Measurements from ENCODE around the gene B3GNT2. TPM values are rescaled to one million over a fixed set of nuclear protein-coding genes. Genes with fewer than 3 reads are reported as not detected.

B3GNT2 gene
- total and polyA plus RNA-seq, 2 donors = 12.8 to 27.3 TPM

GRCh38 chr2:62175728-62176127 is 20.2 kb upstream of the B3GNT2 start:
- Histone ChIP-seq H3K4me3 (ENCODE audit: low read depth, low read length) (no peak overlapping the region), H3K27ac (ENCODE audit: low read depth) (no peak overlapping the region), H3K36me3 (ENCODE audit: insufficient read depth) (no peaks in the 10 kb centered on the region), H3K4me1 (ENCODE audit: insufficient read depth) (no peaks in the 10 kb centered on the region)
- DNase-seq (ENCODE audit: extremely low spot score) = no peak
- 69% methylated on average over 4 of the region's 4 CpGs for WGBS

GRCh38 chr2:62176801-62177200 is 19.1 kb upstream of the B3GNT2 start:
- DNase-seq (ENCODE audit: extremely low spot score) = no peak
- H3K27ac ChIP-seq (ENCODE audit: low read depth) = no peak overlapping the region

GRCh38 chr2:62177392-62178049 is 18.4 kb upstream of the B3GNT2 start:
- no peak overlapping the region for H3K4me3 ChIP-seq (ENCODE audit: low read depth, low read length)
- no peaks in the 10 kb centered on the region for H3K4me1 ChIP-seq (ENCODE audit: insufficient read depth)
- 87% methylated on average over 4 of the region's 4 CpGs for WGBS
- no peak for DNase-seq (ENCODE audit: extremely low spot score)
- H3K27ac ChIP-seq (ENCODE audit: low read depth) = no peak overlapping the region
- H3K36me3 ChIP-seq (ENCODE audit: insufficient read depth) = no peaks in the 10 kb centered on the region

More at GRCh38 chr2:62176801-62177200, 19.1 kb upstream of the B3GNT2 start:
- Histone ChIP-seq H3K4me3 (ENCODE audit: low read depth, low read length) (no peak overlapping the region), H3K4me1 (ENCODE audit: insufficient read depth) (no peaks in the 10 kb centered on the region), H3K36me3 (ENCODE audit: insufficient read depth) (no peaks in the 10 kb centered on the region)

- 70% methylated on average over 5 of the region's 5 CpGs for WGBS
- H3K4me3 ChIP-seq (ENCODE audit: low read depth, low read length) = no peak overlapping the region
- H3K27ac ChIP-seq (ENCODE audit: low read depth) = no peak overlapping the region
- no peak for DNase-seq (ENCODE audit: extremely low spot score)
- H3K36me3 ChIP-seq (ENCODE audit: insufficient read depth) = no peaks in the 10 kb centered on the region
- H3K4me1 ChIP-seq (ENCODE audit: insufficient read depth) = no peaks in the 10 kb centered on the region
These were observed 17.1 kb upstream of the B3GNT2 start for GRCh38 chr2:62178741-62179271.

- Histone ChIP-seq H3K4me1 (ENCODE audit: insufficient read depth) (no peaks in the 10 kb centered on the region), H3K4me3 (ENCODE audit: low read depth, low read length) (no peak overlapping the region), H3K27ac (ENCODE audit: low read depth) (no peak overlapping the region), H3K36me3 (ENCODE audit: insufficient read depth) (no peaks in the 10 kb centered on the region)
- WGBS = 70% methylated on average over 4 of the region's 4 CpGs
- no peak for DNase-seq (ENCODE audit: extremely low spot score)
These were observed 14.9 kb upstream of the B3GNT2 start for GRCh38 chr2:62180975-62181374.

GRCh38 chr2:62181843-62182242 is 14.1 kb upstream of the B3GNT2 start:
- no peak for DNase-seq (ENCODE audit: extremely low spot score)
- Histone ChIP-seq H3K4me1 (ENCODE audit: insufficient read depth) (no peaks in the 10 kb centered on the region), H3K36me3 (ENCODE audit: insufficient read depth) (no peaks in the 10 kb centered on the region), H3K4me3 (ENCODE audit: low read depth, low read length) (no peak overlapping the region), H3K27ac (ENCODE audit: low read depth) (no peak overlapping the region)
- 82% methylated on average over 3 of the region's 3 CpGs for WGBS

GRCh38 chr2:62184512-62185230 is 11.2 kb upstream of the B3GNT2 start:
- Histone ChIP-seq H3K27ac (ENCODE audit: low read depth) (no peak overlapping the region), H3K36me3 (ENCODE audit: insufficient read depth) (no peaks in the 10 kb centered on the region), H3K4me3 (ENCODE audit: low read depth, low read length) (no peak overlapping the region), H3K4me1 (ENCODE audit: insufficient read depth) (no peaks in the 10 kb centered on the region)
- WGBS = 61% methylated on average over 3 of the region's 3 CpGs
- no peak for DNase-seq (ENCODE audit: extremely low spot score)

GRCh38 chr2:62185475-62186155 is 10.3 kb upstream of the B3GNT2 start:
- 93% methylated on average over 15 of the region's 15 CpGs for WGBS
- H3K4me3 ChIP-seq (ENCODE audit: low read depth, low read length) = no peak overlapping the region
- no peaks in the 10 kb centered on the region for H3K36me3 ChIP-seq (ENCODE audit: insufficient read depth)
- H3K4me1 ChIP-seq (ENCODE audit: insufficient read depth) = no peaks in the 10 kb centered on the region
- DNase-seq (ENCODE audit: extremely low spot score) = no peak
- H3K27ac ChIP-seq (ENCODE audit: low read depth) = no peak overlapping the region

GRCh38 chr2:62186156-62186905 is 9.6 kb upstream of the B3GNT2 start:
- Histone ChIP-seq H3K36me3 (ENCODE audit: insufficient read depth) (no peaks in the 10 kb centered on the region), H3K27ac (ENCODE audit: low read depth) (no peak overlapping the region), H3K4me3 (ENCODE audit: low read depth, low read length) (no peak overlapping the region), H3K4me1 (ENCODE audit: insufficient read depth) (no peaks in the 10 kb centered on the region)
- 72% methylated on average over 4 of the region's 4 CpGs for WGBS
- no peak for DNase-seq (ENCODE audit: extremely low spot score)

GRCh38 chr2:62187246-62187645 is 8.7 kb upstream of the B3GNT2 start:
- Histone ChIP-seq H3K4me3 (ENCODE audit: low read depth, low read length) (no peak overlapping the region), H3K4me1 (ENCODE audit: insufficient read depth) (no peaks in the 10 kb centered on the region), H3K27ac (ENCODE audit: low read depth) (no peak overlapping the region), H3K36me3 (ENCODE audit: insufficient read depth) (no peaks in the 10 kb centered on the region)
- DNase-seq (ENCODE audit: extremely low spot score) = no peak
- WGBS = 81% methylated on average over 9 of the region's 9 CpGs

- Histone ChIP-seq H3K27ac (ENCODE audit: low read depth) (no peak overlapping the region), H3K36me3 (ENCODE audit: insufficient read depth) (no peaks in the 10 kb centered on the region), H3K4me1 (ENCODE audit: insufficient read depth) (no peaks in the 10 kb centered on the region), H3K4me3 (ENCODE audit: low read depth, low read length) (no peak overlapping the region)
- 85% methylated on average over 3 of the region's 3 CpGs for WGBS
- no peak for DNase-seq (ENCODE audit: extremely low spot score)
These were observed 7.5 kb upstream of the B3GNT2 start for GRCh38 chr2:62188416-62188815.

GRCh38 chr2:62189196-62189595 is 6.7 kb upstream of the B3GNT2 start:
- 94% methylated on average over 5 of the region's 5 CpGs for WGBS
- Histone ChIP-seq H3K4me3 (ENCODE audit: low read depth, low read length) (no peak overlapping the region), H3K27ac (ENCODE audit: low read depth) (no peak overlapping the region), H3K4me1 (ENCODE audit: insufficient read depth) (no peaks in the 10 kb centered on the region), H3K36me3 (ENCODE audit: insufficient read depth) (no peaks in the 10 kb centered on the region)
- no peak for DNase-seq (ENCODE audit: extremely low spot score)

GRCh38 chr2:62192811-62193210 is 3.1 kb upstream of the B3GNT2 start:
- no peak for DNase-seq (ENCODE audit: extremely low spot score)
- Histone ChIP-seq H3K4me3 (ENCODE audit: low read depth, low read length) (no peak overlapping the region), H3K36me3 (ENCODE audit: insufficient read depth) (no peaks in the 10 kb centered on the region), H3K4me1 (ENCODE audit: insufficient read depth) (peaks cover 4% of the 10 kb centered on the region), H3K27ac (ENCODE audit: low read depth) (no peak overlapping the region)
- 88% methylated on average over 1 of the region's 1 CpG for WGBS

Measured in urinary bladder (tissue), 4 donors.